Measurements from ENCODE around the gene TUBA4B.
"Not testable (repeated sequence)": the region's sequence is repeated elsewhere in the genome, so short reads cannot be mapped to it uniquely, and the experiment has no call there.

The TUBA4B gene

GRCh38 chr2:219277703-219278654 is 24.9 kb downstream of the TUBA4B start:
- peak; percentile 82 for DNase-seq

DNA sequence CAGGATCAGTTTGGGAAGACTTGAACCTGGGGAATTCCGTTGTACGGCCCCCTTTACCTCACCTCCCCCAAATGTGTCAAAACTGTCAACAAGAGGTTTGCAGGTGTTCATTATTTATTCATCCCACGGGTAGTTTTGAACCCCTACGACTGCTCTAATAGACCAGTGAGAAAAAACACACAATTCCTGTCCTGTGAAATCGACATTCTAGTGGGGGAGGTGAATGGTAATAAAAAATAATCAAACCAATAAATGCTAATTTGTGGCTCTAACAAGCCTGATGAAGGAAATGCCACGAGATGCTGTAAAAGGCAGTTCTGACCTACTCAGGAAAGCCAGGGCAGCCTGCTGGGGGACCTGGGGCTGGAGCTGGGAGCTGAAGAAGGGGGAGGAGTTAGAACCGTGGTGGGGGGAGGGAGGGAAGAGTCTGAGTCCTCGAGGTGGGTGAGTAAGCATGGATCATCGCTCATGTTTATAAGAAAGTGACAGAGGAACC is 25.7 kb downstream of the TUBA4B start:
- DNase-seq: no peak

GRCh38 chr2:219279151-219279915 is 26.3 kb downstream of the TUBA4B start, which contains the start of gene DNAJB2:
Gene DNAJB2, plus strand, starts transcription at chr2:219279366. Its CDS starts 468 bp downstream, at chr2:219279834.
- DNase-seq: peak; percentile 99

GRCh38 chr2:219279916-219280516 is 27.0 kb downstream of the TUBA4B start:
- no peak for DNase-seq

- no peak for DNase-seq
Observed at GRCh38 chr2:219280651-219281050, 27.6 kb downstream of the TUBA4B start.

GRCh38 chr2:219281588-219281987 is 28.5 kb downstream of the TUBA4B start:
- DNase-seq: no peak

GRCh38 chr2:219282375-219282774 is 29.3 kb downstream of the TUBA4B start:
- no peak for DNase-seq

DNA sequence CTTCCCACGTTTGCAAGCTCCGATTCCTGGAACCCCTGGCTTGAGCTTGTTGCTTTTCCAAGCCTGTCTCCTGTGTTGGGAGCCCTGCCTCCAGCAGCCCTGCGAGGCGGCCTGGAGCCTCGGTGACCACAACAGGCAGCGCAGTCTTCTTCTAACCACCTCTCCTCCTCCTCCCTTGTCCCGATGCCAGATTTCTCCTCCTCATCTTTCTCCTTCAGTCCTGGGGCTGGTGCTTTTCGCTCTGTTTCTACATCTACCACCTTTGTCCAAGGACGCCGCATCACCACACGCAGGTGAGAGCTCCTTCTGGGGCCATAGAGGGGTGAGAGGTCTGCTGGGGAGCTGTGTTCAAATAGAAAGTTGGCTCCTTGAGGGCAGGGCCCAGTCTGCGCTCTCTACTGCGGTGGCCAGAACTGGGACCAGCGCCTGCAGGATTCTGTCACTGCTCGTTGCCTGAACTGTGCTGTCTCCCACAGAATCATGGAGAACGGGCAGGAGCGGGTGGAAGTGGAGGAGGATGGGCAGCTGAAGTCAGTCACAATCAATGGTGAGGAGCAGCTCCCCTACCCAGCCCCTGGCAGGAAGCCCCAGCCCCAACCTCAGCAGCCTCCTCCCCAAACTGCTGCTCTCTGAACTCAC is 30.0 kb downstream of the TUBA4B start:
- DNase-seq: no peak

GRCh38 chr2:219284501-219285372 is 31.7 kb downstream of the TUBA4B start:
- DNase-seq: no peak

GRCh38 chr2:219285373-219285735 is 32.3 kb downstream of the TUBA4B start:
- no peak for DNase-seq

- no peak for DNase-seq
Observed at GRCh38 chr2:219285894-219286425, 32.9 kb downstream of the TUBA4B start.

DNA sequence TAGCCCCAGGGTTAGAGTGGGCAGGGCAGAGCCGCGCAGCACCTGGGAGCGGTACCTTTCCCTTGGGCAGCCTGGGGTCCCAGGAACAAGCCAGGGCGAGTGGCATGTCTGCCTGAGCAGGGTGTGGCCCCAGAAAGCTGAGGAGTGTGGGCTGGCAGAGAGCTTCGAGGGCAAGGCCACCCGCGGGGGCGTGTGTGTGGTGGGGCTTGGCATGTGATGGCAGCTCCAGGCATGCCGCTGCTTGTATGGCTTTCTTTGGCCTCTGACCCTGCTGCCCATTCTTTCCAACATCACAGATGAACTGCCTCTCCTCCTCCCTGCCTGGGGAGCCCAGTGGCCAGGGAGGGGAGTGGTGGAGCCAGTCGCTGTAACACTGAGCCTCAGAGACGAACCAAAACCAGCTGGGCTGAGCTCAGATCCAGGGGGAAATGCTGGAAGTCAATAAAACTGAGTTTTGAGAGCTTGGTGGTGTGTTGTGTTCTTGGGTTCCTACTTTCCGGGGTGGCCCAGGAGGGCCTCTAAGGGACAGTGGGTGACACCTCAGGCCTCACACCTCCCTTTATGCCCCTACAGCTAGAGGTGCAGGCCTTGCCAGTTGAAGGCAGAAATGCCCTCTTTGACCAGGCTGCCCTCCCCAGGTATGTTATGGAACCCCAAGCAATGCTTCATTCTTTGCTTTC is 33.5 kb downstream of the TUBA4B start:
- no peak for DNase-seq

DNA sequence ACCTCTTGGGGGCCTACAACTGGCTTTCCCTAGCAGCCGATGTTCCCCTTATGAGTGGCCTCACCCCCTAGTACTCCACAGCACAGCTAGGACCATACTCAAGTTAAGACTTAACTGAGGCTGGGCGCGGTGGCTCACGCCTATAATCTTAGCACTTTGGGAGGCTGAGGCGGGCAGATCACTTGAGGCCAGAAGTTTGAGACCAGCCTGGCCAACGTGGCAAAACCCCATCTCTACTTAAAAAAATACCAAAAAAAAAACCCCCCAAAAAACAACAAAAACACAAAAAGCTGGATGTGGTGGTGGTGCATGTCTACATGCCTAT is 34.0 kb downstream of the TUBA4B start:
- DNase-seq: not testable (repeated sequence)

- DNase-seq: no peak
Observed at GRCh38 chr2:219287580-219288265, 34.7 kb downstream of the TUBA4B start.

DNA sequence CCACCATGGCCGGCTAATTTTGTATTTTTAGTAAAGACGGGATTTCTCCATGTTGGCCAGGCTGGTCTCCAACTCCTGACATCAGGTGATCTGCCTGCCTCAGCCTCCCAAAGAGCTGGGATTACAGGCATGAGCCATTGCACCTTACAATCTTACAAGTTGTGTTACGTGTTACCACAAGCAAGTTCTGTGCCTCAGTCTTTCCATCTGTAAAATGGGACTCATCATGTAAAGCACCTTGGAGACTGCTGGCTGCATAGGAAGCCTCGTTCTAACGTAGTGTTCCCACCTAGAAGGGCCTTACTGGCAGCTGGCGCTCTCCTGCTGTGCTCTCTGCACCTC is 36.1 kb downstream of the TUBA4B start:
- no peak for DNase-seq

DNA sequence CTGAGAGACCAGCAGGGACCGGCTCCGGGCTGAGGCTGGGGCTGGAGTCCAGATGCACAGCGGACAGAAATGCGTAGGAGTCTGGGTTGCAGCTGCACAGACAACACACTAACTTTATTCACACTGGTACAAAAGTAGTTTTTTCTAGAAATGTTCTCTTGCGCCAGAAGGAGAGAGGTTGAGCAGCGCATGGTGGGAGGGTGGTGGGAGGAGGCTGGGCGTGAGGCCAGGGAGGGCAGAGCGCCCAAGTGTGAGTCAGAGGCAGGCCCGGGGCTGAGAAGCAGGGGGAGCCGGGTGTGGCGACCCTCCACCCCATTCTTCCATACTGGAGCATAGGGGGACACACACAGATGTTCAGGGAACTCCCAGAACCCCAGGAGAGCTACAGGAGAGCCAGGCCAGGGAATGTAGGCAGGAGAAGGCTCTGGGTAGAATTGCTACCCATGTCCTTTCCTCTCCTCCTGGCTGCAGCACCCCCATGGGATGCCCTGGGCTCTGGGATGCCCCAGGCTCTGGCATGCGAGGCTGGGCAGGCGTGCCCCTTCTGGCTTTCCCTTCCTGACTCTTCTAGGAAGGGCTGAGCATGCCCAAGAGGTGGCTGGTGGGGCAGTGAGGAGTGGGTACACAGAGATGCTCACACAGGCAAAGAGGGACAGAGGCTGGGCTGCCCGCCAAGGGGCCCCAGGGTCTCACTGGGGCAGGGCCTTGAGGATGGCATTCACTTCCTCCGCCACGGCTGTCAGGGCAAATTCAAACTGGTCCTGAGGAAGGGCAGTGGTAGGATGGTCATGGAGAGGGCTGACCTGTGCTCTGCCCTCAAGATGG is 36.7 kb downstream of the TUBA4B start:
- no peak for DNase-seq

GRCh38 chr2:219290381-219291171 is 37.5 kb downstream of the TUBA4B start:
- no peak for DNase-seq

- no peak for DNase-seq
Observed at GRCh38 chr2:219291394-219291793, 38.4 kb downstream of the TUBA4B start.

All from CD4-positive, alpha-beta T cell treated with Interleukin-17A for 4 hours (primary cell).